ENCODE results near the gene LRRC23.

DNA sequence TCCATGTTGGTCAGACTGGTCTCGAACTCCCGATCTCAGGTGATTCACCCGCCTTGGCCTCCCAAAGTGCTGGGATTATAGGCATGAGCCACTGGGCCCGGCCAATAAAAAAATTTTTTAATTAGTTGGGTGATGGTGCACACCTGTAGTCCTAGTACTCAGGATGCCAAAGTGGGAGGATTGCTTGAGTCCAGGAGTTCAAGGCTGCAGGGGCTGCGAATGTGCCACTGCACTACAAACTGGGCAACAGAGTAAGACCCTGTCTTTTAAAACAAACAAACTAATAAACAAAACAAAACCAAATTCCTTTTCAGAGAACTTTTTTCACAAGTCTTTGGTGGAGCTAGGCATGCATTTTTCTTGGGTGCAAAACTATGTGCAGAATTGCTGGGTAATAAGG, 21.4 kb upstream of the LRRC23 start:
- TF ChIP-seq ZBTB7A (IDR thresholded peaks at IDR 0.05; ENCODE audit: low read depth) (no peak), YY1 (IDR thresholded peaks at IDR 0.05; ENCODE audit: low read depth) (no peak)
